GM12878 (cell line): ENCODE results near the gene RNF113B. TPM values are rescaled to one million over a fixed set of nuclear protein-coding genes. Genes with fewer than 3 reads are reported as not detected.

Experiments
- ATAC-seq: fragments of 200-7000 bp; cut with Tn5 transposase; 3 replicates; pipeline ENCODE4 v1.9.1; 2020; ENCODE audit warnings: mild to moderate bottlenecking, moderate library complexity
- BruUV-seq: library from RNA; stranded (reverse); fragments of 400-500 nt; replicated peaks from 2 replicates; lab custom pipeline; 2021; lab: Mats Ljungman, UMichigan
- CTCF ChIA-PET: fragments of 300-600 bp; sonication (Branson Sonifier 250); formaldehyde crosslinking; extraction: SDS; loops from one replicate; lab custom pipeline; 2021; ENCODE audit warnings: inconsistent platforms; lab: Yijun Ruan, JAX
- POLR2A ChIA-PET: fragments of 350-600 bp; formaldehyde crosslinking; extraction: SDS; loops from one replicate; lab custom pipeline; 2021; ENCODE audit warnings: inconsistent platforms; lab: Charles Lee
- RAD21 ChIA-PET: fragments of 300-600 bp; sonication (Branson Sonifier 250); formaldehyde crosslinking; loops from one replicate; lab custom pipeline; 2023; ENCODE audit warnings: antibody characterized with exemption; ENCODE audit not compliant: unreplicated experiment; lab: Charles Lee
- SMC1A ChIA-PET: fragments of 300-600 bp; sonication (Branson Sonifier 250); formaldehyde crosslinking; loops from one replicate; lab custom pipeline; 2023; ENCODE audit not compliant: unreplicated experiment, uncharacterized antibody; lab: Charles Lee
- DNase-seq: peaks from one replicate; pipeline ENCODE4 v3.0.0-alpha.2; 2011; ENCODE audit warnings: low read depth, low spot score
- FAIRE-seq: peaks from 3 replicates; lab custom pipeline; 2011; peaks lifted over from hg19 to GRCh38; lab: Jason Lieb, UNC
- H2AFZ ChIP-seq: 2 replicates; pipeline ENCODE4 v1.6.0; 2011; ENCODE audit warnings: low read depth, low read length, control low read depth; ENCODE audit not compliant: control insufficient read depth
- H3K27ac ChIP-seq: 2 replicates; pipeline ENCODE4 v1.5.1; 2011; ENCODE audit warnings: control low read depth; ENCODE audit not compliant: control insufficient read depth, insufficient read depth
- H3K27me3 ChIP-seq, 2 experiments: replicated peaks in 1 of 2; 2 replicates each; pipeline versions ENCODE4 v1.6.0 to v1.6.1; 2011; ENCODE audit warnings: low read length in 1 of 2; ENCODE audit not compliant: control insufficient read depth in 2 of 2, insufficient read depth in 2 of 2
- H3K36me3 ChIP-seq, 2 experiments: 2 replicates each; pipeline ENCODE4 v1.5.1; 2011; ENCODE audit warnings: low read length in 1 of 2; ENCODE audit not compliant: control insufficient read depth in 2 of 2, insufficient read depth in 2 of 2
- H3K4me1 ChIP-seq: 2 replicates; pipeline ENCODE4 v1.6.1; 2011; ENCODE audit warnings: mild to moderate bottlenecking, low read length, moderate library complexity, mixed read lengths; ENCODE audit not compliant: control insufficient read depth, insufficient read depth
- H3K4me2 ChIP-seq: 2 replicates; pipeline ENCODE4 v1.6.0; 2011; ENCODE audit warnings: control low read depth; ENCODE audit not compliant: control insufficient read depth, insufficient read depth
- H3K4me3 ChIP-seq: fragments of 200-600 bp; sonication (generic); 2 replicates; pipeline ENCODE4 v1.5.1; 2016
- H3K79me2 ChIP-seq: 2 replicates; pipeline ENCODE4 v1.6.0; 2011; ENCODE audit warnings: low read length; ENCODE audit not compliant: control insufficient read depth, insufficient read depth
- H3K9ac ChIP-seq: 2 replicates; pipeline ENCODE4 v1.8.0; 2011; ENCODE audit warnings: low read length, control low read depth, mixed read lengths; ENCODE audit not compliant: control insufficient read depth, insufficient read depth
- H3K9me3 ChIP-seq: replicated peaks from 3 replicates; pipeline ENCODE4 v1.5.1; 2011; ENCODE audit warnings: mild to moderate bottlenecking, low read length; ENCODE audit not compliant: control insufficient read depth, insufficient read depth
- H4K20me1 ChIP-seq: 2 replicates; pipeline ENCODE4 v1.6.0; 2011; ENCODE audit not compliant: control insufficient read depth, insufficient read depth
- BMI1 ChIP-seq: fragments of 450-650 bp; IDR thresholded peaks from 2 replicates; pipeline ENCODE4 v1.6.1; 2016; ENCODE audit warnings: mild to moderate bottlenecking, moderate library complexity, borderline replicate concordance
- KDM1A ChIP-seq: fragments of 200-600 bp; sonication (generic); IDR thresholded peaks from 2 replicates; pipeline ENCODE4 v1.6.1; 2016; ENCODE audit warnings: borderline replicate concordance
- LARP7 ChIP-seq: fragments of 450-650 bp; IDR thresholded peaks from 2 replicates; pipeline ENCODE4 v1.6.1; 2017; ENCODE audit warnings: mild to moderate bottlenecking
- YBX1 ChIP-seq: fragments of 450-650 bp; IDR thresholded peaks from 2 replicates; pipeline ENCODE4 v1.6.1; 2016; ENCODE audit warnings: antibody characterized with exemption
- WGBS: methylation state at CpG from one replicate; pipeline ENCODE4 v1.1.6; 2016; ENCODE audit warnings: low lambda C conversion rate; ENCODE audit not compliant: insufficient replicate concordance, insufficient coverage; ENCODE audit errors: missing lambda C conversion rate; 5-methylcytosine and 5-hydroxymethylcytosine counted together
- in situ Hi-C: fragments of 300-500 bp; cut with MboI; formaldehyde crosslinking; loops from 9 replicates; pipeline ENCODE4 v1.14.3; 2018; ENCODE audit warnings: mixed read lengths
- intact Hi-C: fragments of 100-400 bp; cut with micrococcal nuclease; formaldehyde crosslinking; loops from one replicate; pipeline ENCODE4 v1.14.2; 2022; ENCODE audit not compliant: unreplicated experiment
- polyA plus RNA-seq, 11 experiments: library from polyadenylated mRNA; depleted of rRNA in 4 of 11; unstranded in 6 of 11; stranded (reverse) in 5 of 11; fragments of >200 nt; fragmentation: Nextera tagmentation in 4 of 11; fragmentation: Illumina TruSeq in 1 of 11; extraction: Ambion mirVana in 4 of 11; extraction: Trizol in 1 of 11; gene quantifications; 1 replicate in 1 of 11; 2 replicates in 10 of 11; pipeline versions ENCODE4 v1.2.1 to v1.2.3, GENCODE V29; 2011 to 2016; ENCODE audit warnings: inconsistent platforms in 2 of 11, missing spikeins in 2 of 11, low read depth in 1 of 11
- total RNA-seq, 4 experiments: library from RNA; depleted of rRNA in 3 of 4; stranded (reverse); fragments of >200 nt in 3 of 4; fragmentation: Illumina TruSeq in 1 of 4; extraction: Trizol in 1 of 4; gene quantifications; 2 replicates each; pipeline versions ENCODE4 v1.2.1 to v1.2.3, GENCODE V29; 2013 to 2021
- TF ChIP-seq, protein P1 (sequence below): fragments of 450-650 bp; IDR thresholded peaks from 2 replicates; pipeline ENCODE4 v1.6.1; 2017; ENCODE audit warnings: antibody characterized with exemption, mild to moderate bottlenecking, moderate library complexity
- TF ChIP-seq, protein P2 (sequence below): IDR thresholded peaks from 2 replicates; pipeline ENCODE4 v1.6.1; 2011; ENCODE audit warnings: borderline replicate concordance, low read depth, mild to moderate bottlenecking, moderate library complexity, low read length; ENCODE audit not compliant: insufficient read depth, poor library complexity, severe bottlenecking

Gene RNF113B
- total and polyA plus RNA-seq, 10 of the 15 experiments (the other 5 are each of a cell fraction or from before 2014, with no cell fraction given), result not detected

DNA sequence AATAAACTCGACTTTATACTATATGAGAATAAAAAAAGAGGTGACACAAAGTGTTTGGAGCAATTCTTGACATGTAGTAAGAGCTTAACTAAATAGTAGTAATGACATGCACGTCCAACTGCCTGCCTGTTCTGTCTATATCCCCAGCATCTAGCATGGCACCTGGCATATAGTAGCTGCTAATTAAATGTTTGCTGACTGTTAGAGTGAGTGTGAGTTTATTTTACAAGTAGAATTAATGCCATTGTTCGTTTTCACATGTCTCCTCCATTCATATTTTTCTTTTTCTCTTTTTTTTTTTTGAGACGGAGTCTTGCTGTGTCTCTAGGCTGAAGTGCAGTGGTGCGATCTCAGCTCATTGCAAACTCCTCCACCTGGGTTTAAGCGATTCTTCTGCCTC is 38.4 kb upstream of the RNF113B start:
- no peak overlapping the region for H2AFZ ChIP-seq
- H3K36me3 ChIP-seq, result no peaks in the 10 kb centered on the region
- in situ Hi-C loops, result no loop called here
- H3K4me1 ChIP-seq, result no peaks in the 10 kb centered on the region
- H3K79me2 ChIP-seq, result no peaks in the 10 kb centered on the region
- DNase-seq (no peak), FAIRE-seq (no peak), ATAC-seq (no peak)
- no peaks in the 10 kb centered on the region for H4K20me1 ChIP-seq
- H3K4me3 ChIP-seq, result no peak overlapping the region
- intact Hi-C loops, result no loop called here
- H3K27me3 ChIP-seq, result no peaks in the 10 kb centered on the region
- 26% methylated on average over 5 of the region's 6 CpGs for WGBS
- TF ChIP-seq YBX1 (no peak), KDM1A (no peak)
- BruUV-seq, result no TSS peak
- no peak overlapping the region for H3K4me2 ChIP-seq
- CTCF ChIA-PET, result interaction anchor here (1.2 kb wide), 1 partner anchor 9 kb away, joined by 5 read pairs; no protein-coding TSS in a partner anchor
- no peak overlapping the region for H3K27ac ChIP-seq
- POLR2A ChIA-PET, result interaction anchor here (0.6 to 0.8 kb wide), 4 partner anchors 9 to 1001 kb away, joined by 3 to 9 read pairs (median 4); no protein-coding TSS in a partner anchor
- RAD21 ChIA-PET, result interaction anchor here (1.1 to 2.1 kb wide), 5 partner anchors 14 to 78 kb away, joined by 3 to 13 read pairs (median 5); no protein-coding TSS in a partner anchor
- no peaks in the 10 kb centered on the region; the same call in 2 of the 3 replicates for H3K9me3 ChIP-seq
- SMC1A ChIA-PET, result interaction anchor here (1.0 to 3.6 kb wide), 6 partner anchors 10 to 66 kb away, joined by 3 to 31 read pairs (median 6); no protein-coding TSS in a partner anchor
- no peak overlapping the region for H3K9ac ChIP-seq

DNA sequence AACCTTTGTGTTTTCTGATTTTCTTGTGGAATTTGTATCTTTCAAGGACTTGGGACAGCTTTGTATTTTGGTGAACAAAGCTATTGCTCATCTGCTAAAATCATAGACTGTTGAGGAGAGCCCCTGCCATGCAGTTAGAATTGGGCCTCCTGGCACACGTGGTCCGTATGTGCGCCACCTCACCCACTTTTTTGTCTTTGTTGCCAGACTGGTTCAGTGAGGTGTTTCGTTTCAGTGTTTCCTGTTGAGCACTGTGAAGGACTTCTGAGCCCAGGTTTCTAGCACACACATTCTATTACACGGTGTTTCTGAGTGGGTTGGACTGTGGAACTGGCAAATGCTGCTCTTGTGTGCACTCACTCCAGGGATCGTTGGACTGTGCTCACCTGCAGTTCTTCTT is 37.6 kb upstream of the RNF113B start:
- ATAC-seq (no peak), FAIRE-seq (no peak), DNase-seq (no peak)
- ChIA-PET CTCF (no interaction called here), SMC1A (interaction anchor here (1.0 to 3.6 kb wide), 4 partner anchors 9 to 65 kb away, joined by 3 to 31 read pairs (median 7); no protein-coding TSS in a partner anchor), POLR2A (interaction anchor here (0.8 kb wide), 1 partner anchor 27 kb away, joined by 3 read pairs; no protein-coding TSS in a partner anchor), RAD21 (interaction anchor here (2.1 kb wide), 1 partner anchor 24 kb away, joined by 7 read pairs; no protein-coding TSS in a partner anchor)
- TF ChIP-seq, protein P1, sequence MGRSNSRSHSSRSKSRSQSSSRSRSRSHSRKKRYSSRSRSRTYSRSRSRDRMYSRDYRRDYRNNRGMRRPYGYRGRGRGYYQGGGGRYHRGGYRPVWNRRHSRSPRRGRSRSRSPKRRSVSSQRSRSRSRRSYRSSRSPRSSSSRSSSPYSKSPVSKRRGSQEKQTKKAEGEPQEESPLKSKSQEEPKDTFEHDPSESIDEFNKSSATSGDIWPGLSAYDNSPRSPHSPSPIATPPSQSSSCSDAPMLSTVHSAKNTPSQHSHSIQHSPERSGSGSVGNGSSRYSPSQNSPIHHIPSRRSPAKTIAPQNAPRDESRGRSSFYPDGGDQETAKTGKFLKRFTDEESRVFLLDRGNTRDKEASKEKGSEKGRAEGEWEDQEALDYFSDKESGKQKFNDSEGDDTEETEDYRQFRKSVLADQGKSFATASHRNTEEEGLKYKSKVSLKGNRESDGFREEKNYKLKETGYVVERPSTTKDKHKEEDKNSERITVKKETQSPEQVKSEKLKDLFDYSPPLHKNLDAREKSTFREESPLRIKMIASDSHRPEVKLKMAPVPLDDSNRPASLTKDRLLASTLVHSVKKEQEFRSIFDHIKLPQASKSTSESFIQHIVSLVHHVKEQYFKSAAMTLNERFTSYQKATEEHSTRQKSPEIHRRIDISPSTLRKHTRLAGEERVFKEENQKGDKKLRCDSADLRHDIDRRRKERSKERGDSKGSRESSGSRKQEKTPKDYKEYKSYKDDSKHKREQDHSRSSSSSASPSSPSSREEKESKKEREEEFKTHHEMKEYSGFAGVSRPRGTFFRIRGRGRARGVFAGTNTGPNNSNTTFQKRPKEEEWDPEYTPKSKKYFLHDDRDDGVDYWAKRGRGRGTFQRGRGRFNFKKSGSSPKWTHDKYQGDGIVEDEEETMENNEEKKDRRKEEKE, result no peak
- TF ChIP-seq, protein P2, sequence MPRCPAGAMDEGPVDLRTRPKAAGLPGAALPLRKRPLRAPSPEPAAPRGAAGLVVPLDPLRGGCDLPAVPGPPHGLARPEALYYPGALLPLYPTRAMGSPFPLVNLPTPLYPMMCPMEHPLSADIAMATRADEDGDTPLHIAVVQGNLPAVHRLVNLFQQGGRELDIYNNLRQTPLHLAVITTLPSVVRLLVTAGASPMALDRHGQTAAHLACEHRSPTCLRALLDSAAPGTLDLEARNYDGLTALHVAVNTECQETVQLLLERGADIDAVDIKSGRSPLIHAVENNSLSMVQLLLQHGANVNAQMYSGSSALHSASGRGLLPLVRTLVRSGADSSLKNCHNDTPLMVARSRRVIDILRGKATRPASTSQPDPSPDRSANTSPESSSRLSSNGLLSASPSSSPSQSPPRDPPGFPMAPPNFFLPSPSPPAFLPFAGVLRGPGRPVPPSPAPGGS, result no peak
- TF ChIP-seq BMI1 (no peak), LARP7 (no peak)
- no peaks in the 10 kb centered on the region for H3K36me3 ChIP-seq
- WGBS, result 35% methylated on average over 6 of the region's 6 CpGs
- intact Hi-C loops, result no loop called here
- no peak overlapping the region for H3K9ac ChIP-seq
- no peak overlapping the region for H3K27ac ChIP-seq
- H3K4me1 ChIP-seq, result no peaks in the 10 kb centered on the region
- no peaks in the 10 kb centered on the region for H4K20me1 ChIP-seq
- no peak overlapping the region for H2AFZ ChIP-seq
- no TSS peak for BruUV-seq
- no peaks in the 10 kb centered on the region for H3K79me2 ChIP-seq
- no peaks in the 10 kb centered on the region for H3K27me3 ChIP-seq
- in situ Hi-C loops, result no loop called here
- no peaks in the 10 kb centered on the region; the same call in 2 of the 3 replicates for H3K9me3 ChIP-seq
- H3K4me2 ChIP-seq, result no peak overlapping the region
- no peak overlapping the region for H3K4me3 ChIP-seq
